NCI-H2171 treated with DMSO at 0.1 percent for 48 hours (cell line): ENCODE measurements around the gene ST6GALNAC4.
"Not testable (repeated sequence)": the region's sequence is repeated elsewhere in the genome, so short reads cannot be mapped to it uniquely, and the experiment has no call there.

Experiments used
- DNase-seq: peaks from one replicate; lab custom pipeline; 2025; lab: John Stamatoyannopoulos, UW

Gene ST6GALNAC4

DNA sequence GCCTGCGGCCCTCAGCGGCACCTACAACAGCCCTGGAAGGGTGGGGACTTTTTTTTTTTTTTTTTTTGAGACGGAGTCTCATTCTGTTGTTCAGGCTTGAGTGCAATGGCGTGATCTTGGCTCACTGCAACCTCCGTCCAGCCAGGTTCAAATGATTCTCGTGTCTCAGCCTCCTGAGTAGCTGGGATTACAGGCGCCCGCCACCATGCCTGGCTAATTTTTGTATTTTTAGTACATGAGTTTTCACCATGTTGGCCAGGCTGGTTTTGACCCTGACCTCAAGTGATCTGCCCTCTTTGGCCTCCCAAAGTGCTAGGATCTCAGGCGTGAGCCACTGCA, 46.7 kb downstream of the ST6GALNAC4 start:
- DNase-seq: not testable (repeated sequence)

DNA sequence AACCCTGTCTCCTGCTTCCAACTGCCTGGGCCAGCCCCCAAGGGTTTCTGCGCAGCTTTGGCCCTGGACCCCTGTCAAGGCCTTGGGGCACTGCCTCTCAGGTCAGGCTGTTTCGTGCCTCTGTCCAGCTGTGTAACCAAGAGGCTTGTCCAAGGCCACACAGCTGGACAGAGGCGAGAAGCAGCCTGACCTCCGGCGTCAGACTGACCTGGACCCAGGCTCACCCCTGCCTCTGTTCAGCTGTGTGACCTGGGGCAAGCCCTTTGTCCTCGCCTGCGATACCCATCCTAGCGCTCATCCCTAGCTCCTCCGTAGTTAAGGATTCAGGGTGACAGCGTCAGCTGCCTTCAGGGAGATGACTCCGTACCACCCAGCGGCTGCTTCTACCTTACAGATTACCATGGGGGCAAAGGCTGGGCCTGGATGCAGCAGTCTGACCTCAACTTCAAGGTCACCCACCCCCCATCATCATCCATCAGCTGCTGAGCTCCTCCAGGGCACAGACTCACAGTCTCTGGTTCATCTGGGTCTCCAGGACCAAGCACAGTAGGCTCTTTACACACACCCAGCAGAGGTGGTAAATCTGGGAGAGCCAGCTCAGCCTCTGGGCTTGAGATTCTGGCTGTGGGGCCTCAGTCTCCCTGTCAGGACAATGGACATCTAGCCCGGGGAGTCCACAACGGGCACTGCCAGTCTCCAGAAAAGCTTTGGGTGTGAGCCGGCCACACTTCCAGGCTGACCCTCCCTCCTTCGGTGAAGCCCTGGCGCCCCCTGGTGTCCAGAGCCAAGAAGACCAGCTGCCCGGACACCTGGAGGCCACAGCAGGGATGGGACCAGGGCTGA, 47.3 kb downstream of the ST6GALNAC4 start:
- peak; percentile 68 for DNase-seq

DNA sequence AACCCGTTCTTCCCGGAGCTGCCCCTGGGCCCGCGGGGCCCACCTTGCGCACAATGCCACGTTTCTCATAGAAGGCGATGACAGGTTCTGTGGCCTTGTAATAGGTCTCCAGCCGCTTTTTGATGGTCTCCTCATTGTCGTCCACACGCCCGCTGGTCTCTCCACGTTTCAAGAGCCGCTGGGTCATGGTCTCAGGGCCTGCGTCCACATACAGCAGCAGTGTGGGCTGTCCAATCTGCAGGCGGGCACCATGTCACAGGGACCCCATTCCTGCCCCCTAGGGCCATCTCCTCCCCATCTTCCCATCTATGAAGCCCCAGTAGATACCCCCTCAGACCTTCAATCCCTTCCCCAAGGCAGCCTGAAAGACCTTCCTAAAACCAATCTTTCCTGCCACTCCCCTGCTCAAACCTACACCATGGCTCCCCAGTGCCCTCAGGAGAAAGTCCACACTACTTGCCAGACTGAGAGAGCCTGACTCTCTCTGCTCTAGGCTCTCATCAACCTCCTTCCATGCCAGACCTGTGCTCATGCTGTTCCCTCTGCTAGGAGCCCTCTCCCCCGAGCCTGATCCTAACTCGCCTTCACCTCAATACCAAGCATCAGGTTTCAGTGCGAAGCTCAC, 48.5 kb downstream of the ST6GALNAC4 start:
- DNase-seq: no peak

DNA sequence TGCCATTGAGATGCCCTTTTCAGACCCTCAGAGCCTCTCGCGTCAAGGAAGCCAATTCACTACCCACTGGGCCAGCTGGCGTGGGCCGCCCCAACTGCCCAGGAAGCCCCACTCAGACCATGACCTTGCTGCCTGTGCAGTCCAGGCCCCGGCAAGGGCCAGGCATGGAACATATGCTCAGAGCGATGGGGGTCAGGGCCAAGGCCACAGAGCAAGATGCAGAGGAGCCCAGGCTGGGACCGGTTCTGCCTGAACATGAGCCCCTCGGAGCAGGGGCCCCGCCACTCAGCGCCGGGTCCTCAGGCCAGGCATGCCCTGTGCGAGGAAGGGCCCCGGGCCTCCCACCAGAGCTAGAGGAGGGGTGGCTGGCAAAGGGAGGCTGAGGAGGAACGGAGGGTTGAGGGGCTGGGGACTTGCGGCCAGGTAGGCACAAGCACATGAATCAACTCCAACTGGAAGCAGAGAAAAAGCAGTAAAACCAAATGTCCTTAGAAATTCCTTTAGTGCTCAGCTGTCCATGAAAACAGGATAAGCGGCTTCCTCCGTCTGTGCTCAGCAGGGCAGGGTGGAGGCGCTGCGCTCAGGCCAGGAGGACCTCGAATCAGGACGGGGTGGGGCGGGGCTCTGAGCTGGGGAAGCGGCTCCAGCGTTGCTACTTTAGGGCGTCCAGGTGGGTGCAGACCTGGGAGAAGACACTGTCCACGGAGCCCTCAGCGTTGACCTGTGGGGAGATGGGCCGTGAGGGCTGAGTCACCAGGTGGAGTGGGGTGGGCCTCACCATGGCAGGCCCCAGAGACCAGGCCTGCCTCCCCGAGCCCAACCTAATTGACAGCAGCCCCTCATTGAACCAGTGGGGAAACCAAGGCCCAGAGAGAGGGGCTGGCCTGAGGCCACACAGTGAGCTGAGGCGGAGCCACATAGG, 49.2 kb downstream of the ST6GALNAC4 start:
- no peak for DNase-seq

DNA sequence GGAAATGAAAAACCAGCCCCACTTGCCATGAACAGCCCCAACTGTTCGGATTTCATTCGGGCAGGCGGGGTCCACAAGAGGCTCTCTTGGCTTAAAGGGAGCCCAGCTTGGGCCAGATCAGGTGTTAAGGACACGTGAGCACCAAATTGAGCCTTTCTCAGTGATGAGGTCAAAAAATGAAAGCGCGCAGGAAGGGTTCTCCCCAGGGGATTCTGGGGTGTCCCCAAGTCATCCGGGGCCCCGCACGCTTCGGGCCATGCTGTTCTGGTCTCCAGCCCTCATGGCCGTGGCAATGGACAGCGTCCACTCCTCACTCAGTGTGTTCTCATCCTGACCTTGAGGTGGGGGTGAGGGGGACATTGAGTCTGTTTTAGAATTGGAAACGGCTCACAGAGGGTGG, 50.3 kb downstream of the ST6GALNAC4 start:
- no peak for DNase-seq

DNA sequence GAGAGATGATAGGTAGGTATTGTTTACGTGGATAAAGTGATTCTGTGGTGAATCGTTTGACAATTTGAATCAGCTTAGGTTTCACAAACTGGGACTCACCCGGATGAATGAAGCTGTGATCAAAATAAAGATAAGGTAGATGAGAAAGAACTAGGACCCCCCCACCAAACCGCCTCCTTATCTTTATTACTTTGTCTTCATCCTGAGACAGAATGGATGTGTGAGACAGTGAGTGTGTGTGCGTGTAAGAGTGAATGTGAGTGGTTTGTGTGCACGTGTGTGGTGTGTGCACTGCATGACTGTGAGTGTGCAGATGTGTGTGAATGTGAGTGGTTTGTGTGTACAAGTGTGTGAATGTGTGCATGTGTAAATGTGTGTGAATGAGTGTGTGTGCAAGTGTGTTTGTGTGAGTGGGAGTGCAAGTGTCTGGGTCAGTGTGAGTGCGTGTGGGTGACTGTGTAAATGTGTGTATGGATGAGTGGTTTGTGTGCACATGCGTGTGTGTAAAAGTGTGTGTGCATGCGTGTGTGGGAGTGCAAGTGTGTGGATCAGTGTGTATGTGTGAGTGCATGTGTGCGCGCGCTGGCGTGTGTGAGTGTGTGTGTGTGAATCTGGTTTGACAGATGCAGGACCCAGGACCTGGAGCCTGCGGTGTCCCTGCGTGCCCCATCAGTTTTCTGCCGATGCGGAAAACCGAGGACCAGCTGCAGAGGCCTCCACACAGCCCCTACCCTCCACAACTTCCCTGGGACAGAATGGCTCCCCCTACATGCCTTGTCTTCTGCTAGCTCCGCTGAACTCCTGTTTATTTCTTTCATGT, 51.0 kb downstream of the ST6GALNAC4 start:
- DNase-seq: peak; percentile 22

DNA sequence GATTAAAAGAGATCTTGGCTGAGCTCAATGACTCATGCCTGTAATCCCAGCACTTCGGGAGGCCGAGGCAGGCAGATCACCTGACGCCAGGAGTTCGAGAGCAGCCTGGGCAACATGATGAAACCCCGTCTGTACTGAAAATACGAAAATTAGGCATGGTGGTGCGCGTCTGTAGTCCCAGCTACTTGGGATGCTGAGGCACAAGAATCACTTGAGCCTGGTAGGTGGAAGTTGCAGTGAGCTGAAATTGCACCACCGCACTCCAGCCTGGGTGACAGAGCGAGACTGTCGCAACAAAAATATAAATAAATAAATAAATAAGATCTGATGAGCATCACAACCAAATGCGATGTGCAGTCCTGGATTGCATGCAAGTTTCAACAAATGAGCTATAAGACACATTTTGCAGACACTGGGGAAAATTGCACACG, 53.6 kb downstream of the ST6GALNAC4 start:
- DNase-seq: no peak

DNA sequence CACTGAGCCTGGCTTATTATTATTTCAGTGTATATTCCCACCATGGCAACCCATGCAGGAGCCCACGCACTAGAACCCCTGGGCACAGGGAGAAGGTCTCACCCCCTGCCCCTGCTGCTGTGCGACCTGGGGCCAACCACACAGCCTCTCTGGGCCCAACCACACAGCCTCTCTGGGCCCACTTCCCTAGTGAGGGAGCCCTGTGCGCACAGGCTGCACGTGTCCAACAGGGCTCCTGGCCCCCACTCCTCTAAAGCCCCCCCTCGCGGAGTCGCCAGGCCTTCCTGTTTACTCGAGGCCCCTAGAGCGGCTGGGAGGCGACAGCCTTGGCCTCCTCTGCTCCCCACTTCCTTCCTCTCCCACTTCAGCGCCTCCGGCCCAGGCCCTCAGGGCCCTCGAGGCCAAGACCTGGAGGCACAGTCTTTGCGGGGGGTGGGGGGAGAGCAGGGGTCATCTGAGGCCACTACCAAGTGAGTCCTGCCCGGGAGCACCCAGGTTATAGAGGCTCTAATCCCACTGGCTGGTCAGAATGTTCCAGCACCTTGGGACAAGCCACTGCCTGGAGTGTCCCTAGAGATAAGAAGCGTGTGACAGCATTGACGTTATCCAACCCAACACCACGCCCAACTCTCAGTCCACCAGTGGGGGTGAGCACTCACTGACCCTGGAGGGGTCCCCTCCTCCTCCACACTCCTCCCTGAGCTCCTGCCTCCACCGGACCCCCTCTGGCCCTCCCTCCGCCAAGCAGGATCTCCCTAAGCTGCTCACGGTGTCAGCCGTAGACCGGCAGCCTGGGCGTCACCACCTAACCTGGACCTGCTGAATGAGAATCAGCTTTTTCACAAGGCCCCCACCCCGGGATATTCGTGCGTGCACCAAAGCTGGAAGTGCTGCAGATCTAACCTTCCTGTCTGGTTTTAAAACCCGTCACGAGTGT, 54.5 kb downstream of the ST6GALNAC4 start:
- DNase-seq: no peak

DNA sequence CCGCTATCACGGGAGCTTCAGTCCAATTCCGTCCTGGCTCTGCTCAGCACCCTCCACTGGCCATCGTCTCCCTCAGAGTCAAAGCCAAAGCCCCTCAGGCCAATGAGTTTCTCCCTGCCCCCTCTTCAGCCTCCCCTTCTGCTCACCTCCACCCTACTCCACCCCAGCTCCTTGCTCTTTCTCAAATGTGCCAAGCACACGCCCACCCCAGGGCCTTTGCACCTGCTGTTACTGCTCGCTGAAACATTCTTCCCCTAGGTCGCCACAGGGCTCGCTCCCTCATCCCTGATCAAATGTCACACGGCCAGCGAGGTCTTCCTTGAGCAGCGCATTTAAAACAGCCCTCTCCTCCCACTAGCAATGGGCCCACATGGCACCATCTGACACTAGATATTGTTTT, 56.1 kb downstream of the ST6GALNAC4 start:
- DNase-seq: no peak

DNA sequence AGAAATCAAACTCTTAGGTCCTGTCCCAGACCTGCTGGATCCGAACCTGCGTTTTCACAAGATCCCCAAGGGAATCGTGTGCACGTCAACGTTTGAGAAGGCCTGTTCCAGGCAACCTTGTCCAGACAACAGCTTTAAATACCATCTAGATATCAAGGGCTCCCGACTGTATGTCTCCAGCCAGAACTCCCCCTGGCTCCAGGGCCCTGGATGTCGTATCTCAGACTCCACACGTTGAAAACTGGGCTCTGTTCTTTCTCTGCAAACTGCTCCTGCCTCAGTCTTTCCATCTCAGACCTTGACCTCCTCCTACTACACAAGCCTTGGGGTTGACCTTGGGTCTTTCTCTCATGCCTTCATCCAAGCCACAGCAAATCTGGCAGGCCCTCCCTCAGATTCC, 56.6 kb downstream of the ST6GALNAC4 start:
- no peak for DNase-seq

DNA sequence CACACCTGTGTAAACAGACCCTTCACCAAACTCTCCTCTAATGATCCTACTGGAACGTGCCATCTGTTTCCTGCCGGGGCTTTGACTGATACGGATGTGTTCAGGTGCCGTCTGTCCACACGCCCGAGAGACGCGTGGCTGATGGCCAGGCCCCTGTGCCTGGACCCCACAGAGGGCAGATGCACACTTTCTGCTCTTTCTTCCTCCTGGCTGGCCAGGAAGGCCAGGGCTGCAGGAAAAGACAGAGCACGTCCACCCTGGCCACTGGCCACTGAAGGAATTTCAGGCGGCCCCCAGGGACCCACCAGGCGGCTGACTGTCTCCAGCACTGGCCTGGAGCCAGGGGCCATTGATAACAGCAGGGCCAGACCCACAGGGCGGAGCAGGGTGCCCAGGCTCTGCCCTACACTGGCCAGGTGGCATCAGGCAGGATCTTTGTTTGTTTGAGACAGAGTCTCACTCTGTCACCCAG, 58.8 kb downstream of the ST6GALNAC4 start:
- DNase-seq: peak; percentile 98
